ENCODE measurements around the gene HOXC6. TPM values are rescaled to one million over a fixed set of nuclear protein-coding genes. Genes with fewer than 3 reads are reported as not detected.
A peak's percentile ranks its signal among the peaks of the same experiment; 100 is the strongest.
"Not testable (repeated sequence)": the region's sequence is repeated elsewhere in the genome, so short reads cannot be mapped to it uniquely, and the experiment has no call there.

The HOXC6 gene
- total RNA-seq, 2 donors from 2014 or later = not detected

DNA sequence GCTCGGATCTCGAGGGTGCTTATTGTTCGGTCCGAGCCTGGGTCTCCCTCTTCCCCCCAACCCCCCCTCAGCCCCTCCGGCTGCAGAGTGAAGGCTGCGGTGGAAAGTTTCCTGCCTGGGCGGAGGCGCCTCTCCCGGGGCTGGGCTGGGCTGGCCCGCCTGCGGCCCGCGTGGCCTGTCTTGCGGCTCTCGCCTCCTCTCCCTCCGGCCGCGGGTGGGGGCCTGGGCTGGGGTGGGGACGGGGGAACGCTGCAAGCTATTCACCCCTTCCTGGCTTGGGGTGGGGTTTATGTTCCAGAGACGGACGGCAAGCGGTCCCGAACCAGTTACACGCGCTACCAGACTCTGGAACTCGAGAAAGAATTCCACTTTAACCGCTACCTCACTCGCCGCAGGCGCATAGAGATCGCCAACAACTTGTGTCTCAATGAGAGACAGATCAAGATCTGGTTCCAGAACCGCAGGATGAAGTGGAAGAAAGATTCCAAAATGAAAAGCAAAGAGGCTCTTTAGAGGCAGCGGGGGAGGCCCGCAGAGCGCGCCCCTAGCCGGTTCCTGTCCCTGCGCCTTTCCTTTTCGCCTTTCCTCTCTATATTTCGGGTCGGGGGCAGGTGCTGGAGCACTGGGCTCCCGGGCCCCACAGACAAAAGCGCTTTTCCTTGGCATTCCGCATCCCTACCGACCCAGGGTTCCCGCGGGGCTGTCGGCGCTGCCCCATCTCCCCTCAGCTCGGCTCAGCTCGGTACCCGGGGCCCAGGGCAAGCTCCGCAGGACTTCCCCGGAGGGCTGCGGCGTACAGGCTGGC lies 5.9 kb downstream of the HOXC6 start:
- intact Hi-C loops (cut with DNase I, micrococcal nuclease) = loop anchor here in 1 of 2 donors (5.0 kb wide), 1 partner anchor 158 kb away; no protein-coding TSS in a partner anchor
- no peak for DNase-seq
- peak; percentile 17 for ATAC-seq

- ATAC-seq = no peak
- intact Hi-C loops (cut with DNase I, micrococcal nuclease) = loop anchor here in 1 of 2 donors (5.0 kb wide), 1 partner anchor 157 kb away; no protein-coding TSS in a partner anchor
- no peak for DNase-seq
These were observed 6.6 kb downstream of the HOXC6 start for GRCh38 chr12:54034785-54035310.

DNA sequence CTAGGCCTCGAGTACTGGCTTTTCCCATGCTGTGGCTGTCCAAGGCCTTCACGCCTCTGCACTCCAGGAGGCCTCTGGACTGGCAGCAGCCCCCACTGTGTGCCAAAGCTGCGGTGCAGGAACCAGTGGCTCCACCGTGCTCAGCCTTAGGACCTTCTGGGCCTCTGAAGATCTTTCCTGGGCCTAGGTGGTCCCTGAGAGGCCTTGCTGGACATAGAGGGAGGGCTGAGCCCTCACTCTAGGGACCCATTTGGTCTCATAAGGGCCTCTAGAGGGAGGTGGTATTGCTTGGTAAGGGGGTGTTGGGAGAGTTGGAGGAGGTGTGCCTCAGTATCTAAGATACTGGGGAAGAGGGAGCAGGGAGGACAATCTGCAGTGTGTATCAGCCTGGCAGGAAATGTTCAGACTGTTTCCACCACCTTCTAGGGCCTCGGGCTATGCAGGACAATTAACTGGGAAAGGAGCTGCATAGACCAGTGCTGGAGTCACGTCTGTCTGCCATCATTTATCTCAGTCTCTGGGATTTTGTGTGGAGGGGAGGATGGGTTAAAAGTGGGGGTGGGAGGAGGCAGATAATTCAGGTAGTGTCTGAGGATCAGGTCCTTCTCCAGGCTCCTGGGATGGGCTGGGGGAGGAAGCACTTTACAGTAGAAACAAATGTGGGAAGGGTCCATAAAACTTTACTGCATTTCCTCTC lies 7.5 kb downstream of the HOXC6 start:
- DNase-seq = no peak
- intact Hi-C loops (cut with DNase I, micrococcal nuclease) = no loop called here
- ATAC-seq = no peak

GRCh38 chr12:54036620-54037359 lies 8.6 kb downstream of the HOXC6 start:
- ATAC-seq (no peak), DNase-seq (no peak)
- intact Hi-C loops (cut with DNase I, micrococcal nuclease) = no loop called here

DNA sequence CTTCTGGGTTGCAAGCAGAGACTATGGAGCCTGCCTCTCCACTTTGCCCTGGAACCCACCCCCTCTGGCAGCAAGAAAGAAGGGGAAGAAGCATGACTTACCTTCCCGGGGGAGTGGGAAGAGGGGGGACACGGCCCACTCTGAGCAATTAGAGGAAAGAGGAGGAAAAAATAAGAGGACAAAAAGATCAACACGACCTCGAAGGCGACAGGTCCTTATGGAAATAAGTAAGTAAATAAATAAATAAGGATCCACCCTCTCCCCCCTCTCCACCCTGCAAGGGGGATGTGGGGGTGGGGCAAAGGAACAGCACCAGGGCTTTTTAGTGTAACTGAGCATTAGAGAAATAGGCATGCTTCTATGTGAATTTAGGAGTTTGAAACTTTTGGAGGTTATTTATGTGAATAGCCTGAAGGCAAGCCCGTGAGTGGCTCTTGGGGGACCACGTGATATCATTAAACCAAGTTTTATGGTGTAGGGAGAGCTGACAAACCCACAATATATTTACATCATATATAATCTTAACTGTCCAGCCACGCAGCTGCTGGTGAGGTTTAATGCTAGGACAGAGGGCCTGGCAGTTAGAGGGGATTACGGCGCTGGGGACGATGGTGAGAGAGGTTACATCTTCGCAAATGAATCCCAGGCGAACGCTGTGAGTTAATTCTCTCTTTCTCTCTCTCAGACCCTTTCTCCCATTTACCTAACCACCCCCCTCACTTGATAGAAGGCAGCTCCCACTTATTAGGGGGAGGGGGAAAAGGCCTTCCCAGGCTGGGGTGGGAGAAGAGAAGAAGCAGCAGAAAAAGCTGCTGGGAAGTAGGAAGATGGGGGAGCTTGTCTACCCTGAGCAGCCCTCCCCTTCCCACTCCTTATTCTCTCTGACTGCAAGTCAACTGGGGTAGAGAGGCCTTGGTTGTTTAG lies 9.4 kb downstream of the HOXC6 start:
- peak; percentile 32 for ATAC-seq
- intact Hi-C loops (cut with DNase I, micrococcal nuclease) = no loop called here
- DNase-seq = no peak

DNA sequence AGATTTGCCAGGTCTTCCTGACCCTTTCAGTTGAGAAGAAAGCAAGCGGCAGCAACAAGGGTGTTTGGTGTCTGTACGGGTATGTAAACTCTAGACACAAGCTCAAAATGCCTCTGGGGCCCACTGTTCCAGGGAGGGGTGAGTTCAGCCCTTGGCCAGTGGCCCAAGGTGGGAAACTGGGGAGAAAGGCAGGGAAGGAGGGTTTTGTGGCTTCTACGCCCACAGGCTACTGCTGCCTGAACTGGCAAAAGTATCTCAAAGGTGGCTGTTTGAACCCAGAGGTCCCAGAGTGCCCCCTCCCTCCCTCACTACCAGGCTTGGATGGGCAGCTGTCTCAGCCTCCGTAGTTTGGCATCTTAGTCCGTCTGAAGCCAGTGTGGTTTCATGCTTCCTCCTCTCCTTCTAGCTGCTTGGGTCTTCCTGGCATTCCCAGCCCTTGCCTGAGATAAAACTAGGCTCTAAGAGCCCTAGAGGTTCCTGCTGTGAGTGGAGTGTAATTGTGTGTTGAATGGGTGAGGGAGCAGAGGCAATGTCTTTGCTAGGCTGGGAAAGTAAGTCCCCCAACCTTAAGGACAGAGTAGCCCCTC lies 10.1 kb downstream of the HOXC6 start:
- ATAC-seq = no peak
- DNase-seq = no peak
- intact Hi-C loops (cut with DNase I, micrococcal nuclease) = no loop called here

- ATAC-seq (no peak), DNase-seq (no peak)
- intact Hi-C loops (cut with DNase I, micrococcal nuclease) = no loop called here
These were observed 10.7 kb downstream of the HOXC6 start for GRCh38 chr12:54038871-54039414.

GRCh38 chr12:54039417-54040147 lies 11.3 kb downstream of the HOXC6 start:
- ATAC-seq = no peak
- DNase-seq = no peak
- intact Hi-C loops (cut with DNase I, micrococcal nuclease) = no loop called here

DNA sequence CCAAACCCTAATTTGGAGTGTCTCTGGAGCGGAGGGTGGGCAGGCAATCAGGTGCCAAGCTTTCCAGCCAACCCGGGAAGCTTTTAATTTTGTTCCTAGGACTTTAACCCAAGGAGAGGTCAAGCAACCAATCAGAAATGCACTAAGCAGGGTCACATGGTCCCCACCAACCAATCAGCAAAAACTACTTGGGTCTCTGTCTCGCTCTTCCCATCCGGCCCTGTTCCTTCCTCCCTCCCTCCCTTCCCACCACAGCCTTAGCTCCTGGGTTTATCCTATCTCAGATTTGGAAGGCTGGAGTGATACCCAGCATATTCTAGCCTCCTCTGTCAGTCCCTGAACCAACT lies 11.9 kb downstream of the HOXC6 start:
- DNase-seq = no peak
- intact Hi-C loops (cut with DNase I, micrococcal nuclease) = no loop called here
- no peak for ATAC-seq

- intact Hi-C loops (cut with DNase I, micrococcal nuclease) = no loop called here
- no peak for ATAC-seq
These were observed 12.4 kb downstream of the HOXC6 start for GRCh38 chr12:54040648-54041047.

DNA sequence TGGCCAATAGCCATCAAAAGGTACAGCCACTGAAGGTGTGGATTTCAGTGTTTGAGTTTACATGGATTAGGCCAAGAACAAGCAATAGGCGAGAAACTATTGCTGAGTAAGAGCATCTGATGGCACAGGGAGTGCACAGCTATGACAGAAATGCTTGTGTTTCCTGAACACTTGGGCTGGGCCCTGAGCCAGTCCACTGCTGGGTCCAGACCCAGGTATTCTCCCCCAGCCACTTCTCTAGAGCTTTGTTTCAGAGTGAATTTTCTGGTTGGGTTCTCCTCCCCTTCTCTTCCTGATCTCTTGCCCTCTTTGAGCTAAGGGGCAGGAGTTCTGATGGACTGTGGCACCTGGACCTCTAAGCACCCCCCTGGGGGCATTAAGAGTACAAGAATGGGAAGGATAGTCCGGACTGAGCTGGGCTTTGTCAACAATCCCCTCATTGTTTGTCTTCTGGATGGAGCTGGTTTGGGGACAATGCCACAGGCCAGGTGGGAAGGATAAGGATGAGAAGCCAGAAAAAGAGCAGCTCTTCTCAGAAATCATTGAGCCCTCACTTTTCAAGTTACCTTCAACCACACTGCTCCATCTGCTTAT lies 13.0 kb downstream of the HOXC6 start:
- ATAC-seq = no peak
- intact Hi-C loops (cut with DNase I, micrococcal nuclease) = no loop called here
- no peak for DNase-seq

More at GRCh38 chr12:54040648-54041047, 12.4 kb downstream of the HOXC6 start:
- no peak for DNase-seq

DNA sequence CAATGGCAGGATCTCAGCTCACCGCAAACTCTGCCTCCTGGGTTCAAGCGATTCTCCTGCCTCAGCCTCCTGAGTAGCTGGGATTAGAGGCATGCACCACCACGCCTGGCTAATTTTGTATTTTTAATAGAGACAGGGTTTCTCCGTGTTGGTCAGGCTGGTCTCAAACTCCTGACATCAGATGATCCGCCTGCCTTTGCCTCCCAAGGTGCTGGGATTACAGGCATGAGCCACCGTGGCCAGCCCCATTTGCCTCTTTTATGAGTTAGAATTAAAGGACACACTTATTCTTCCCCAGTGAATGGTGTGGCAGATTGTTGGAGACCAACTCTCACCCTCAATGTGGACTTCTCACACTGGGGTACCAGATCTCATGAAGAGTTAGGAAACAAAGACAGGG lies 13.8 kb downstream of the HOXC6 start:
- intact Hi-C loops (cut with DNase I, micrococcal nuclease); DNase-seq; ATAC-seq: not testable (repeated sequence)

DNA sequence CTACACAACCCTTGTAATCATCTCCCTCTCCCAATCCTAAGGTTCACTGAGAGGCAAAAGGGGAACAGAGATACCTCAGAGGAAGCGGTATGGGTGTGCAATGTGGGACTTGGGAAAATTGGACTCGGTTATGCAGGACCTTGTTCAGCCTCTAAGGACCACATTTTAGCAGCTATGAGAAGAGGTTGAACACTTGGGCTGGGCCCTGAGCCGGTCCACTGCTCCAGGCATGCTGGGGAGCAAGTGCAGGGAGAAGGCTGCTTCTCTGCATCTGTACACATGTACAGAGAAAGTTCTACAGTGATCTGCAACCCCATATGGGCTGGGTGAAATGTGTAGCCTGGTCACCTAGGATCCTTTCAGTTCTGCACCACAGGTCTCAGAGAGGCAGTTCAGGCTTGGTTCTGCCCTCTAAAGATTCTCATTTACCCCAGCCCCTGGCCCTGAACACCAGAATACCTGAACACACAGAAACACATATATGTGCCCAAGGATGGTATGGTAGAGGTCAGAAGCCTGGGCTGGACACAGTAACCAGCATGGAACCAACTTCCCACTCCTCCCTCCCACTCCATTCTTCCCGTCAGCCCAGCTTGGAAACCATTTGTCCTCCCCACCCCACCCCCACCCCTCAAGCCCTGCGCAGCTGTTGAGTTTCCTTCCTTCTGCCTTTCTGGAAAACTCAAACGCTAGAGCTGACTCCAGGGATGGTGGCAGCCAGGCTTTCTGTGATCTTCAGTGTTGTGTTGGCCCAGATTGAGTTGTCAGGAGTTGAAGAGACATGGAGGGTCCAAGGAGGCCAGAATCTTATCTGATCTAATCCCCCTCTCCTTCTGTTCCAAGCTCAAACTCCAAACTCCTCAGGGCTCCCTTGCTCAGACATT lies 15.0 kb downstream of the HOXC6 start:
- intact Hi-C loops (cut with DNase I, micrococcal nuclease) = no loop called here
- DNase-seq (no peak), ATAC-seq (no peak)

DNA sequence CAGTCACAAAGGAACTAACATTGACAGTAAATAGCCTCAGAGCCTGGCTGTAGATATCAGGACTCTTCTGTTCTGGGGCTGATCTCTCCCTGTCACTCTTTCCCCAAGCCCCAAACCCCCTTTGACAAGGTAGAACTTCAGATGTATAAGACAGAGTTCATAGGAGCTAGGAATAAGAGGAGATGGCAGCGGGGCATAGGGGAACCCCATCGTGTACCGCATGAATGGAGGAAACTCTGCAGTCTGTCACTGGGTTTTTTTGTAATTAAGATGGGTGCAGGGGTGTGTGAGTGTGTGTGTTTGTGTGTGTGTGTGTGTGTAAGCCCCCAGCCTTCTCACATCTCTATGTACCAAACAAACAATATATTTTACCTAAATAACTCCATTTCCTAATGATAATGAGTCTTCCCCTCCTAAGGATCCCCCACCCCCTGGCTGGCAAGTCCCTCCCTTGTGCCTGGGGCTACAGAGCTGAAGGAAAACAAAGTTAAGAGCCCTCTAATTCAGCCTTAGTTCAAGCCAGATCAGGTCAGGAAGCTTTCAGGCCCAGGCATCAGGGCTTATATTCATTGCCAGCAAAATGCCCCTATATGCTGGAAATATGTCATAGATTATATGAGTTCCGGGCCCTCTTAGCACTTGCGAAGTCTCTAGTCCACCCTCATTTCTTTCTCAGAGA lies 16.3 kb downstream of the HOXC6 start:
- DNase-seq = no peak
- ATAC-seq = no peak
- intact Hi-C loops (cut with DNase I, micrococcal nuclease) = no loop called here

- intact Hi-C loops (cut with DNase I, micrococcal nuclease) = no loop called here
- no peak for ATAC-seq
- no peak for DNase-seq
These were observed 17.2 kb downstream of the HOXC6 start for GRCh38 chr12:54045401-54045800.

Data from left colon (tissue), 2 donors.